ENCODE results near the gene CCDC187.

The CCDC187 gene

GRCh38 chr9:136339173-136339957 lies 35.5 kb upstream of the CCDC187 start:
- peak; percentile 69 to 91 (median 80) for DNase-seq

- no peak for DNase-seq
Observed at GRCh38 chr9:136338511-136338910, 34.6 kb upstream of the CCDC187 start.

GRCh38 chr9:136337416-136338395 lies 33.8 kb upstream of the CCDC187 start:
- DNase-seq: no peak

GRCh38 chr9:136336881-136337280 lies 33.0 kb upstream of the CCDC187 start:
- no peak for DNase-seq

GRCh38 chr9:136336156-136336870 lies 32.4 kb upstream of the CCDC187 start:
- DNase-seq: no peak

- DNase-seq: no peak
Observed at GRCh38 chr9:136335296-136336155, 31.6 kb upstream of the CCDC187 start.

GRCh38 chr9:136334541-136334940 lies 30.6 kb upstream of the CCDC187 start:
- no peak for DNase-seq

GRCh38 chr9:136333486-136333885 lies 29.6 kb upstream of the CCDC187 start:
- DNase-seq: no peak

- no peak for DNase-seq
Observed at GRCh38 chr9:136333045-136333444, 29.2 kb upstream of the CCDC187 start.

- DNase-seq: no peak
Observed at GRCh38 chr9:136332482-136332983, 28.6 kb upstream of the CCDC187 start.

GRCh38 chr9:136331556-136332481 lies 27.9 kb upstream of the CCDC187 start:
- DNase-seq: no peak

- DNase-seq: no peak
Observed at GRCh38 chr9:136331030-136331429, 27.1 kb upstream of the CCDC187 start.

- no peak for DNase-seq
Observed at GRCh38 chr9:136330406-136330990, 26.6 kb upstream of the CCDC187 start.

GRCh38 chr9:136329636-136330405 lies 25.9 kb upstream of the CCDC187 start:
- DNase-seq: no peak

GRCh38 chr9:136329211-136329627 lies 25.3 kb upstream of the CCDC187 start:
- no peak for DNase-seq

- DNase-seq: peak in 2 of 4 experiments; percentile 15 to 36
Observed at GRCh38 chr9:136328622-136329041, 24.7 kb upstream of the CCDC187 start.

- DNase-seq: no peak
Observed at GRCh38 chr9:136328011-136328621, 24.2 kb upstream of the CCDC187 start.

- peak; percentile 52 to 79 (median 60) for DNase-seq
Observed at GRCh38 chr9:136327304-136327974, 23.5 kb upstream of the CCDC187 start, which contains the start of gene GPSM1. Gene GPSM1, plus strand, starts transcription at chr9:136327539. Its CDS starts 157 bp downstream, at chr9:136327696.

Measured in suppressor macrophage (primary cell).